GM12874 (cell line): ENCODE data around the gene DEFB124.

ENCODE experiments used
- TF ChIP-seq, protein P1 (sequence below): IDR thresholded peaks from 2 replicates; pipeline ENCODE4 v1.5.1; 2011; ENCODE audit warnings: low read depth, mild to moderate bottlenecking, control low read depth, low read length, moderate library complexity; ENCODE audit not compliant: insufficient read depth

The DEFB124 gene

DNA sequence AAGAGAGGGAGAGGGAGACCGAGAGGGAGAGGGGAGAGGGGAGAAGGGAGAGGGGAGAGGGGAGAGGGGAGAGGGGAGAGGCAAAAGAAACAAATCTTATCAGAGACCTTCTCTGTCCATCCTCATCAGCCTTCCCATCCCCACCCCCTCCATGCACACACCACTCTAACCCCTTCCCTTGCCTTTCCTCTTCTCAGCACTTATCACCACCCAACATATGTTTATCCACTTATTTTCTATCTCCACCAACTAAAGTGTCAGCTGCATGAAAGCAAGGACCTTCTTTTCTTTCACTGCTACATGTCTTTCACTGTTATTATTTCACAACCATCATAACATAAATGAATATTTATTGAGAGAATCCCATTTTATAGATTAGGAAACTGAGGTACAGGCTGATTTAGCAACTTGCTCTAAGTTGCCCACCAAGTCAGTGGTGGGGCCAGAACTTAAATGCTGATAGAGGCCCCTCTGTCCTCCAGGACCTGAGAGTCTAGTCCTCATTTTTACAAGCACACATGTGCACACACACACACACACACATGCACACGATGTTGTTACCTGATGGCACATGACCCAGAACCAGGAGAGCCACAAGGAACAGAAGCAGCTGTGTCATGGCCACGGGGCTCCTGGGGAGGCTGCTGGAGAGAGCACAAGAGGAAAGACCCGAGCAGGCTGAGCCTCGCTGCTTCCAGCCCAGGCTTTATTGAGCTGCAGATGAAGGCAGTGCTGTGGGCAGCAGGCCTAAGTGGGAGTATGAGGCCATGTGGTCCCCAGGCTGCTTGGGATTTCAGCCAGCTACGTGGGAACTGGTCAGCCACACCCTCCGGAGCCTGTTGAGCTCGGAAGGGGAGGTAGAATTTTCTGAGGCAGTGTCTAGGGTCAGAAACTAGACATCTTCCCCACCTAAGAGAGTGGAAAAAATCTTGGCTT lies 2.3 kb downstream of the DEFB124 start:
- TF ChIP-seq, protein P1, sequence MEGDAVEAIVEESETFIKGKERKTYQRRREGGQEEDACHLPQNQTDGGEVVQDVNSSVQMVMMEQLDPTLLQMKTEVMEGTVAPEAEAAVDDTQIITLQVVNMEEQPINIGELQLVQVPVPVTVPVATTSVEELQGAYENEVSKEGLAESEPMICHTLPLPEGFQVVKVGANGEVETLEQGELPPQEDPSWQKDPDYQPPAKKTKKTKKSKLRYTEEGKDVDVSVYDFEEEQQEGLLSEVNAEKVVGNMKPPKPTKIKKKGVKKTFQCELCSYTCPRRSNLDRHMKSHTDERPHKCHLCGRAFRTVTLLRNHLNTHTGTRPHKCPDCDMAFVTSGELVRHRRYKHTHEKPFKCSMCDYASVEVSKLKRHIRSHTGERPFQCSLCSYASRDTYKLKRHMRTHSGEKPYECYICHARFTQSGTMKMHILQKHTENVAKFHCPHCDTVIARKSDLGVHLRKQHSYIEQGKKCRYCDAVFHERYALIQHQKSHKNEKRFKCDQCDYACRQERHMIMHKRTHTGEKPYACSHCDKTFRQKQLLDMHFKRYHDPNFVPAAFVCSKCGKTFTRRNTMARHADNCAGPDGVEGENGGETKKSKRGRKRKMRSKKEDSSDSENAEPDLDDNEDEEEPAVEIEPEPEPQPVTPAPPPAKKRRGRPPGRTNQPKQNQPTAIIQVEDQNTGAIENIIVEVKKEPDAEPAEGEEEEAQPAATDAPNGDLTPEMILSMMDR: no peak

DNA sequence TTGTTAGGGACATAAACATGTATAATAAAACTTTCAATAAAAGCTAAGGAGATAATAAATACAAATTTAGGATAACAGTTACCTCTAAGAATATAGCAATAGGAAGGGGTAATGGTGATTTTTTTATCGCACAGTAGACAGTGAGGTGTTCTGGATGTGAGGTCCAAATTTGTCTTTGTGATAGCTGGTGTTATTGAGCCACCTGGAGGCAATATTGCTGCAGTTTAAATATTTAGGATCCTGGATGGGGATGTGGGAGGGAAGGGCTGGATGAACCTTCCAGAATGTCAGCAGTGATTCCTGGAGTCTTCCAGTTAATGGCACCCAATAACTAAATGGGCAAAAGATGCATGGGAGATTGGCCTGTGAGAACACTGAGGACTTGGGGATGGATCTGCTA lies 20.6 kb downstream of the DEFB124 start:
- TF ChIP-seq, protein P1: no peak

DNA sequence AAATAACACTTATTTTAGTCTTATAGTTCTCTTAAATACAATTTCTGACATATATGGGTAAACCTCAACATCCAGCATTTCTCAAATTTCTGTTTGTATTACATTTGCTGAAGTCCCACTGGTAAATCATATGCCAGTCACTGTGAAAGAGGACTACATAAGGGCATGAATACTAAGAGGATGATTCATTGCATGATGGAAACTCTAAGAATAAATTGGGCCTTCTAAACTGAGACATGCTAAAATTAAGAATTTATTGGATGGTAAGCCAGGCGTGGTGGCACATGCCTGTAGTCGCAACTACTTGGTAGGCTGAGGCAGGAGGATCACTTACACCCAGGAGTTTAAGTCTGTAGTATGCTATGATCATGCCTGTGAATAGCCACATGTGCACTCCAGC lies 22.4 kb downstream of the DEFB124 start:
- TF ChIP-seq, protein P1: no peak

DNA sequence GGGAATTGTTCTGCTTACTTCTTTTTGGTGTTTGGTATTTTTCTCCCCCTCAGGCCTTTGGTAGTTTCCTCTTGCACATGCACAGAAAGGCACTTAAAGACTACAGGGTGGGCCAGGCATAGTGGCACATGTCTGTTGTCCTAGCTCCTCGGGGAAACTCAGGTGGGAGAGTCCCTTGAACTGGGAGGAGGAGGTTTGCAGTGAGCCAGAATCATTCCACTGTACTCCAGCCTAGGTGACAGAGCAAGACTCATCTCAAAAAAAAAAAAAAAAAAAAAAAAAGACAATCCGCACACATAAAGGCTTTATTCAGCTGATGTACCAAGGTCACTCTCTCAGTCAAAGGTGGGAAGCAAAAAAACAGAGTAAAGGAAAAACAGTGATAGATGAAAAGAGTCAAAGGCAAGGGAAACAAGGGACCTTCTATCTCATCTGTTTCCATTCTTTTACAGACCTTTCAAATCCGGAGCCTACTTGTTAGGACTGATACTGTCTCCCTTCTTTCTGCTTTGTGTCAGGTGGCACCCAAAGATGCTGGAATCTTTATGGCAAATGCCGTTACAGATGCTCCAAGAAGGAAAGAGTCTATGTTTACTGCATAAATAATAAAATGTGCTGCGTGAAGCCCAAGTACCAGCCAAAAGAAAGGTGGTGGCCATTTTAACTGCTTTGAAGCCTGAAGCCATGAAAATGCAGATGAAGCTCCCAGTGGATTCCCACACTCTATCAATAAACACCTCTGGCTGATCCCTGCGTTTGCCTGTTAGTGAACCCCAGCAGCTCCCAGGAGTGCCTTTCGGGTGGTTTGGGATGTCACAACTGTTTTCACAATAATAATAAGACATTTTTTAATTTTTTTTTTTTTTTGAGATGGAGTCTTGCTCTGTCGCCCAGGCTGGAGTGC lies 25.2 kb downstream of the DEFB124 start:
- TF ChIP-seq, protein P1: no peak

DNA sequence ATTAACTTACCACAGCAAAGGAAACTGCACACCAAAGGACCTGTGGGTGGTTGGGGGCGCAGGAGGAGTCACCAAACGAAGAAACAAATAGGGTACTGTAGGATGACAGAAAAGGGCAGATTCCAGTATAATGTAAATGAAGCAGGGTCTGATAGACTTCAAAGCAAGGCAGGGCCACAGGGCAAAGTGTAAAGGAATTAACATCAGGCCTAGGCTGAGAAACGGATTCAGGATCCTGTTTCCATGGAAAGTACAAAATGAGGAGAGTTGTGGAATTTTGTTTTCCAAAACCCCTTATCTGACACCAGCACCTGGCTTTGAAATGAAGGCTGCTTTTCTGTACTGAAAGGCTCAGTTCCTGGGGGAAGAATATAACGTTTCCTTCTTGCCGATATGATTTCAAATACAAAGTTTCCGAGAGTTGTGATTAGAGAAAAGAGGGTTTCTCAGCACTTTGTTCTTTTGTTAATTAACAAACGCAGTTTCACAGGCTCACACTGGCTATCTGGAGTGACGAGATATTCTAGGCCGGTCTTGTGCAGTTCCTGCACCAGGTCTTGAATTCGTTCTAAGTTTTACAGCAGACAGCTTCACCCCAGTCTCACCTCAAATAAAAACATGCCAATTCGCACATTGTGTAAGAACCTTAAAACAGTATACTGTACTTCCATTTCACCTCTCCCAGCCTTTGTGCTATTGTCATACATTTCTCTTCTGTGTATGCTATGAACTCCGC lies 28.7 kb downstream of the DEFB124 start:
- TF ChIP-seq, protein P1: no peak

DNA sequence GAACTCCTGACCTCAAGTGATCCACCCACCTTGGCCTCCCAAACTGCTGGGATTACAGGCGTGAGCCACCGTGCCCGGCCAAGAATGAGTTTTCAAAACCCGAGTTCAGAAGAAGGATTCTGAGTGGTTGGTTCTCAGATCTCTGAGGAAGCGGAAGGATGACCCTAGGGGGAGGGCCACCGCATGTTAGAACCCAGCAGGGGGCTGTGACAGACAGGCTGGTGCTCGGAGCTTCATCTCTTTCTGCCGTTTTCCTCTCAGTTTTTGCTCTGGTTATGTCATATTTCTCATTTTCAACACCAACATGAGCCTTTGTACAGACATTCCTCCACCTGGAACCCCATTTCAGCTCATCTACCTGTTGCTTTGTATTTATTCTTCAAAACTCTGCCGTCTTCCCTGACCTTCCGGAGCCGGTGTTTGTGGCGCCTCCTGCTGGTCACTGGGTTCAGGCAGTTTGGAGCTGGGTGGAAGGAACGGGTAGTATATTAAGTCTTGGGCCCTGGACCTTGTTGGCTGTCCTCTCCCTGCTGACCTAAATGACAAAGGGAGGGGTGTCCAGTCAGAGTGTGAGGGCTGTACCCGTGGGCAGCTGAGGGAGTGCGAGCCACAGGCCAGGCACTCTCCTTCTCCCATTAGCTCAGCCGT lies 34.8 kb downstream of the DEFB124 start, which contains the start of gene DEFB123:
TSS of gene DEFB123 (plus strand) at position 621 of the 648 bp plus-strand sequence. CDS start 67 bp downstream, outside the sequence.
- TF ChIP-seq, protein P1: peak; percentile 53
